ENCODE data around the gene CXCL8.

The CXCL8 gene

DNA sequence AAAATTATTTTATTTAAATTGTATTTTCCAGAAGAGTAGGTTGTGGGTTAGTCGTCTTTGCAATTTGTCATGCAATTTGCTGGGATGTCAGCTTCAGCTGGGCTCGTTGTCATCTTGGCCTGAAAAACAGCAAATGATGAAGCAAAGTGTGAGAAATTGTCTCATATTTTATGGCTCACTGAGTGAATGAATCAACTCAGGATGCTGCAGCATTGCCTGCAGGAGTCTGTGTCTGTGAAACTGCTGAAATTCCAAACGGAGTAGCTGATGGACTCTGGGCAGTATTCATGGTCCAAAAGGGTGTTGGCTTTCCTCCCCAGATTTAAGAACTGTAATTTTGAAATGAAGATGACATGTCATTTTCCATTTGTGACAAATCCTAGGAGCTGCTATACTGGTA lies 37.2 kb downstream of the CXCL8 start:
- Histone ChIP-seq H3K27me3 (replicated peaks) (no peaks in the 10 kb centered on the region), H3K4me3 (ENCODE audit: low read depth, low read length) (no peak overlapping the region), H3K27ac (no peak overlapping the region), H3K36me3 (replicated peaks) (no peaks in the 10 kb centered on the region)
- in situ Hi-C loops (cut with HindIII; ENCODE audit: low pct_ligation_motif_present, low sequenced_read_pairs), result no loop called here
- TF ChIP-seq, protein P1, sequence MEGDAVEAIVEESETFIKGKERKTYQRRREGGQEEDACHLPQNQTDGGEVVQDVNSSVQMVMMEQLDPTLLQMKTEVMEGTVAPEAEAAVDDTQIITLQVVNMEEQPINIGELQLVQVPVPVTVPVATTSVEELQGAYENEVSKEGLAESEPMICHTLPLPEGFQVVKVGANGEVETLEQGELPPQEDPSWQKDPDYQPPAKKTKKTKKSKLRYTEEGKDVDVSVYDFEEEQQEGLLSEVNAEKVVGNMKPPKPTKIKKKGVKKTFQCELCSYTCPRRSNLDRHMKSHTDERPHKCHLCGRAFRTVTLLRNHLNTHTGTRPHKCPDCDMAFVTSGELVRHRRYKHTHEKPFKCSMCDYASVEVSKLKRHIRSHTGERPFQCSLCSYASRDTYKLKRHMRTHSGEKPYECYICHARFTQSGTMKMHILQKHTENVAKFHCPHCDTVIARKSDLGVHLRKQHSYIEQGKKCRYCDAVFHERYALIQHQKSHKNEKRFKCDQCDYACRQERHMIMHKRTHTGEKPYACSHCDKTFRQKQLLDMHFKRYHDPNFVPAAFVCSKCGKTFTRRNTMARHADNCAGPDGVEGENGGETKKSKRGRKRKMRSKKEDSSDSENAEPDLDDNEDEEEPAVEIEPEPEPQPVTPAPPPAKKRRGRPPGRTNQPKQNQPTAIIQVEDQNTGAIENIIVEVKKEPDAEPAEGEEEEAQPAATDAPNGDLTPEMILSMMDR (IDR thresholded peaks at IDR 0.05; ENCODE audit: low read depth, low read length, missing control alignments), result no peak
- peak; percentile 24 for DNase-seq

DNA sequence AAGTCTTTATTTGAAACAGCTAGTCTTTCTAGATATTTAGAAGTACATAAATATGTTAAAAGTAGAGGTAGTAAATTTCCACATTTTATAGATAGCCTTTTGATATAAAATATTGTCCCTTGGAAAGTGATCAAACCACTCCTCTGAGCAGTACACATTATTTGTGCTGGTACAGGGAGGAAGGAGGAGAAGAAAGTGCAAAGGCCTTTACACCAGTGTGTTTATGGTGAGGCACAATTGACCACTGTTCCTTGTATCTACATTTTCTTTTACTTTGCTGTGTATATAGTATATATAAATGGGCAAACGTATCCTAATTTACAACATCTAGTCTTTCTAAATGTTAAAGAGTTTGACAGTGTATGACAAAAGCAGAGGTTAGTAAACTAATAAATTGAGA lies 39.9 kb downstream of the CXCL8 start:
- Histone ChIP-seq H3K36me3 (replicated peaks) (no peaks in the 10 kb centered on the region), H3K27me3 (replicated peaks) (no peaks in the 10 kb centered on the region), H3K27ac (no peak overlapping the region), H3K4me3 (ENCODE audit: low read depth, low read length) (no peak overlapping the region)
- DNase-seq, result no peak
- in situ Hi-C loops (cut with HindIII; ENCODE audit: low pct_ligation_motif_present, low sequenced_read_pairs), result no loop called here
- TF ChIP-seq, protein P1 (IDR thresholded peaks at IDR 0.05; ENCODE audit: low read depth, low read length, missing control alignments), result no peak

DNA sequence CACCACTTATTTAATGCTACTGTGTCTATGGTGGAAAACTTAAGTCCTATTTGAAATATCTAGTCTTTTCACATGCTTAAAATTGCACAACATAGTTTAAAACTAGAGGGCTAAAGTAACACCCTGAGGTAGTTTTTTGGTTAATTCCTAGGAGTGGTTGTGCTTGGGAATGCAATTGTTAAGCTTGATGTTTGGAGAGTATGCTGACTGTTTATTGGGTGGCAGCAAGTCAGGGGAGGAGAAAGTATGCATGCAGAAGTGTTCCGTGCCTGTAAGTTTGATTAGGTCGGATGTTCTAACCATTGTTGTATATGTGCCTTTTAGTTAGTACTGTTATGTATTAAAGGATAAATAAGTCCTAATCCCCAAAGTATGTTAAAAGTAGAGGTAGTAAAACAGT lies 40.5 kb downstream of the CXCL8 start:
- TF ChIP-seq, protein P1 (IDR thresholded peaks at IDR 0.05; ENCODE audit: low read depth, low read length, missing control alignments), result no peak
- Histone ChIP-seq H3K36me3 (replicated peaks) (no peaks in the 10 kb centered on the region), H3K27ac (no peak overlapping the region), H3K4me3 (ENCODE audit: low read depth, low read length) (no peak overlapping the region), H3K27me3 (replicated peaks) (no peaks in the 10 kb centered on the region)
- DNase-seq, result no peak
- in situ Hi-C loops (cut with HindIII; ENCODE audit: low pct_ligation_motif_present, low sequenced_read_pairs), result no loop called here

DNA sequence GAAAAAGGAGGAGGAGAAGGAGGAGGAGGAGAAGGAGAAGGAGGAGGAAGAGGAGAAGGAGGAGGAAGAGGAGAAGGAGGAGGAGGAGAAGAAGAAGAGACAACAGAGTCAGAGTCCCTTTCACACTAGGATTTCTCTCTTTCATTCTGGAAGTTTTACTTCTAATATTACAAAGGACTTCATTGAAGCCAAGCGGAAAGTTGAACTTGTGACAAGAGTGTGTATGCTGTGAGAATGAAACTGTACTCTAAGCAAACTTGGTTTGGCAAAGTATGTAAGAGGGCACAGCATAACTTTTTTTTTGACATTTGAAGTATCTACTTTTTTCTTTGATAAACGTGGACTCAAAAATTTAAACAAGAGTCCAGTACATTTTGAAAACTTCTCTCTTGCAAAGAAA lies 48.0 kb downstream of the CXCL8 start:
- in situ Hi-C loops (cut with HindIII; ENCODE audit: low pct_ligation_motif_present, low sequenced_read_pairs), result no loop called here
- TF ChIP-seq, protein P1 (IDR thresholded peaks at IDR 0.05; ENCODE audit: low read depth, low read length, missing control alignments), result no peak
- Histone ChIP-seq H3K27me3 (replicated peaks) (no peaks in the 10 kb centered on the region), H3K4me3 (ENCODE audit: low read depth, low read length) (no peak overlapping the region), H3K27ac (no peak overlapping the region), H3K36me3 (replicated peaks) (no peaks in the 10 kb centered on the region)
- DNase-seq, result no peak

Measured in brain microvascular endothelial cell (primary cell).